Measurements from ENCODE around the gene SLC17A5. TPM values are rescaled to one million over a fixed set of nuclear protein-coding genes. Genes with fewer than 3 reads are reported as not detected.

The SLC17A5 gene
- total and polyA plus RNA-seq, 2 donors (not counting 3 experiments of a cell fraction or from before 2014, with no cell fraction given): 15.2 to 18.7 TPM

DNA sequence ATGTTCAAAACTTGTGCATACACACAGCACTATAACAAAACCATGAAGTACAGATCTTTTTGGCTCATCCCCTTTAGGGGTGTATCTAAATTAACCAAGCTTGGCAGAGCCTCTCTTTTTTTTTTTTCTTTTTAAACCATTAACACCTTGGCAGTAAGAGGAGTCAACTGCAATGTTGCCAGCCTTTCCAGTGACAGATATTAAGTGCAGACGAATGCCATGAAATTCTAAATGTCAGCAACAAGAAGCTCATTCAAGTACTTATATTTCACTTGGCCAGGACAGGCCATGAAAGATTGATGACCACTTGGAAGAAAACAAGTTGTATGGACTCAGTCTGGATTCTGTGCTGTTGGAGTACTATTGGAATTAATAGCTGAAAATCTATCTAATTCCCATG, 49.8 kb downstream of the SLC17A5 start:
- CTCF ChIA-PET: interaction anchor here (1.3 kb wide), 1 partner anchor 30 kb away, joined by 3 read pairs; no protein-coding TSS in a partner anchor

More for the DNA sequence above, 49.8 kb downstream of the SLC17A5 start:
- Histone ChIP-seq H3K36me3 (ENCODE audit: control insufficient read depth in 2 of 2, extremely low read depth in 1 of 2, insufficient read depth in 2 of 2, low read length in 2 of 2) (no peaks in the 10 kb centered on the region), H3K9me3 (replicated peaks; ENCODE audit: control insufficient read depth, insufficient read depth, low read length) (no peaks in the 10 kb centered on the region), H4K20me1 (replicated peaks; ENCODE audit: control insufficient read depth, extremely low read depth, insufficient read depth, low read length) (no peaks in the 10 kb centered on the region), H3K9me1 (replicated peaks; ENCODE audit: control insufficient read depth, extremely low read depth, insufficient read depth, low read length) (no peaks in the 10 kb centered on the region), H3K27me3 (ENCODE audit: control insufficient read depth in 2 of 2, insufficient read depth in 2 of 2, low read length in 2 of 2) (no peaks in the 10 kb centered on the region), H3K79me2 (ENCODE audit: control insufficient read depth, insufficient read depth, low read length) (no peaks in the 10 kb centered on the region), H3K4me3 (replicated peaks in 1 of 3; ENCODE audit: insufficient read depth in 1 of 3, low read depth in 1 of 3, low read length in 3 of 3) (no peak overlapping the region), H2AFZ (ENCODE audit: low read depth, low read length) (no peak overlapping the region), H3K27ac (ENCODE audit: insufficient read depth, low read depth, low read length) (no peak overlapping the region), H3K9ac (replicated peaks; ENCODE audit: extremely low read depth, insufficient read depth, low read length) (no peak overlapping the region), H3K4me2 (ENCODE audit: insufficient read depth, low read length) (no peak overlapping the region), H3K4me1 (ENCODE audit: control insufficient read depth, extremely low read depth, insufficient read depth, low read length) (no peaks in the 10 kb centered on the region)
- intact Hi-C loops (cut with micrococcal nuclease) (no loop called here), dilution Hi-C loops (cut with MboI; ENCODE audit: extremely low pct_ligation_motif_present, low sequenced_read_pairs) (no loop called here)
- FAIRE-seq (no peak), DNase-seq (ENCODE audit: low read depth, low spot score) (no peak)
- no peak for TF ChIP-seq CTCF (IDR thresholded peaks at IDR 0.05; ENCODE audit: extremely low read depth in 1 of 2, insufficient read depth in 1 of 2, low read depth in 1 of 2, low read length in 2 of 2)
- TF ChIP-seq MYC (IDR thresholded peaks at IDR 0.05; ENCODE audit: low read depth, low read length): no peak
- TF ChIP-seq EZH2 (IDR thresholded peaks at IDR 0.05; ENCODE audit: borderline replicate concordance, low read depth, low read length, severe bottlenecking): no peak
- no peak for TF ChIP-seq GATA2 (IDR thresholded peaks at IDR 0.05; ENCODE audit: insufficient read depth, insufficient read length, low read depth, low read length)
- TF ChIP-seq FOS (IDR thresholded peaks at IDR 0.05; ENCODE audit: borderline replicate concordance, insufficient read depth, low read length): no peak
- TF ChIP-seq POLR2A (IDR thresholded peaks at IDR 0.05; ENCODE audit: low read depth, low read length): no peak
- POLR2A ChIA-PET: interaction anchor here (0.7 kb wide), 1 partner anchor 165 kb away, joined by 3 read pairs; no protein-coding TSS in a partner anchor
- BruUV-seq (replicated peaks): no TSS peak
